Tibial artery (tissue), 4 donors: Measurements from ENCODE around the gene ACSL6.

Experiments
- DNase-seq, 2 donors: peaks; one replicate each; pipeline ENCODE4 v3.0.0-alpha.2; 2019
- H3K27ac ChIP-seq, 2 donors: fragments of 200-600 bp; sonication (generic) in 1 of 2; 1 replicate in 1 of 2; 2 replicates in 1 of 2; pipeline ENCODE4 v1.5.1; 2018 to 2019; ENCODE audit warnings: mild to moderate bottlenecking in 1 of 2
- H3K27me3 ChIP-seq, 2 donors: fragments of 200-600 bp; sonication (generic) in 1 of 2; one replicate each; pipeline versions ENCODE4 v1.5.1 to v1.6.0; 2016 to 2019
- H3K36me3 ChIP-seq, 3 donors: fragments of 200-600 bp; sonication (generic) in 2 of 3; one replicate each; pipeline ENCODE4 v1.5.1; 2016 to 2019; ENCODE audit warnings: mild to moderate bottlenecking in 2 of 3
- H3K4me1 ChIP-seq, 4 donors: fragments of 200-600 bp; sonication (generic) in 2 of 4; 1 replicate in 3 of 4; 2 replicates in 1 of 4; pipeline ENCODE4 v1.5.1; 2016 to 2019
- H3K4me3 ChIP-seq, 2 donors: fragments of 200-600 bp; sonication (generic) in 1 of 2; 1 replicate in 1 of 2; 2 replicates in 1 of 2; pipeline ENCODE4 v1.5.1; 2018 to 2019; ENCODE audit warnings: mild to moderate bottlenecking in 2 of 2
- H3K9me3 ChIP-seq, 3 donors: fragments of 200-600 bp; sonication (generic) in 1 of 3; one replicate each; pipeline ENCODE4 v1.5.1; 2016 to 2019
- CTCF ChIP-seq, 2 experiments: fragments of 200-600 bp in 1 of 2; fragments of 450-650 bp in 1 of 2; IDR thresholded peaks; one replicate each; pipeline ENCODE4 v1.5.1; 2017 to 2019; ENCODE audit warnings: antibody characterized with exemption in 2 of 2, mild to moderate bottlenecking in 1 of 2, moderate library complexity in 1 of 2
- intact Hi-C: fragments of 100-400 bp; cut with DNase I; formaldehyde crosslinking; loops from one replicate; pipeline ENCODE4 v1.15.0; 2023; ENCODE audit warnings: low total_unique reads

ACSL6 gene

GRCh38 chr5:132011622-132012343 lies at the start of gene ACSL6:
TSS of gene ACSL6 (minus strand) at chr5:132011658. CDS start at chr5:132011553, 105 bp downstream.
- no peak for TF ChIP-seq CTCF (IDR thresholded peaks at IDR 0.05)
- peak; percentile 16 to 60 for DNase-seq
- no peaks in the 10 kb centered on the region for H3K36me3 ChIP-seq
- no peak within 1 kb of the TSS for H3K27ac ChIP-seq
- peaks cover 0 to 16% (median 14%) of the 10 kb centered on the region in 4 donors for H3K4me1 ChIP-seq
- peaks cover 0 to 49% of the 10 kb centered on the region in 2 donors for H3K27me3 ChIP-seq
- peak within 1 kb of the TSS; percentile 52 to 66 for H3K4me3 ChIP-seq
- intact Hi-C loops: no loop called here
- H3K9me3 ChIP-seq: no peaks in the 10 kb centered on the region

- H3K36me3 ChIP-seq: no peaks in the 10 kb centered on the region
- H3K27ac ChIP-seq: no peak within 1 kb of the TSS
- intact Hi-C loops: loop anchor here (5.0 kb wide), 1 partner anchor 473 kb away; no protein-coding TSS in a partner anchor
- H3K4me1 ChIP-seq: no peaks in the 10 kb centered on the region
- no peaks in the 10 kb centered on the region for H3K27me3 ChIP-seq
- peak; percentile 15 to 55 for DNase-seq
- no peak for TF ChIP-seq CTCF (IDR thresholded peaks at IDR 0.05)
- H3K4me3 ChIP-seq: no peak within 1 kb of the TSS
- no peaks in the 10 kb centered on the region for H3K9me3 ChIP-seq
These were observed 49.2 kb upstream of the ACSL6 start, which contains the start of gene IL3 for GRCh38 chr5:132060501-132061161. TSS of gene IL3 (plus strand) at chr5:132060655. CDS start at chr5:132060707, 52 bp downstream.

- Histone ChIP-seq H3K27me3 (no peaks in the 10 kb centered on the region), H3K4me1 (no peaks in the 10 kb centered on the region), H3K36me3 (no peaks in the 10 kb centered on the region), H3K27ac (no peak overlapping the region), H3K9me3 (no peaks in the 10 kb centered on the region), H3K4me3 (no peak overlapping the region)
- intact Hi-C loops: loop anchor here (5.0 kb wide), 1 partner anchor 473 kb away; no protein-coding TSS in a partner anchor
- DNase-seq: peak; percentile 7 to 59
- no peak for TF ChIP-seq CTCF (IDR thresholded peaks at IDR 0.05)
These were observed 48.4 kb upstream of the ACSL6 start for GRCh38 chr5:132059696-132060500.

GRCh38 chr5:132059043-132059695 lies 47.7 kb upstream of the ACSL6 start:
- DNase-seq: peak in 1 of 2 donors; percentile 55

More at GRCh38 chr5:132059043-132059695, 47.7 kb upstream of the ACSL6 start:
- no peak overlapping the region for H3K27ac ChIP-seq
- intact Hi-C loops: no loop called here
- H3K27me3 ChIP-seq: no peaks in the 10 kb centered on the region
- H3K9me3 ChIP-seq: no peaks in the 10 kb centered on the region
- H3K36me3 ChIP-seq: no peaks in the 10 kb centered on the region
- H3K4me1 ChIP-seq: no peaks in the 10 kb centered on the region
- H3K4me3 ChIP-seq: no peak overlapping the region
- TF ChIP-seq CTCF (IDR thresholded peaks at IDR 0.05): no peak
